ENCODE measurements around the gene FURIN. TPM values are rescaled to one million over a fixed set of nuclear protein-coding genes. Genes with fewer than 3 reads are reported as not detected.
"Not testable (repeated sequence)": the region's sequence is repeated elsewhere in the genome, so short reads cannot be mapped to it uniquely, and the experiment has no call there.

The FURIN gene
- total RNA-seq, 1 donor from 2014 or later: 51.6 TPM

DNA sequence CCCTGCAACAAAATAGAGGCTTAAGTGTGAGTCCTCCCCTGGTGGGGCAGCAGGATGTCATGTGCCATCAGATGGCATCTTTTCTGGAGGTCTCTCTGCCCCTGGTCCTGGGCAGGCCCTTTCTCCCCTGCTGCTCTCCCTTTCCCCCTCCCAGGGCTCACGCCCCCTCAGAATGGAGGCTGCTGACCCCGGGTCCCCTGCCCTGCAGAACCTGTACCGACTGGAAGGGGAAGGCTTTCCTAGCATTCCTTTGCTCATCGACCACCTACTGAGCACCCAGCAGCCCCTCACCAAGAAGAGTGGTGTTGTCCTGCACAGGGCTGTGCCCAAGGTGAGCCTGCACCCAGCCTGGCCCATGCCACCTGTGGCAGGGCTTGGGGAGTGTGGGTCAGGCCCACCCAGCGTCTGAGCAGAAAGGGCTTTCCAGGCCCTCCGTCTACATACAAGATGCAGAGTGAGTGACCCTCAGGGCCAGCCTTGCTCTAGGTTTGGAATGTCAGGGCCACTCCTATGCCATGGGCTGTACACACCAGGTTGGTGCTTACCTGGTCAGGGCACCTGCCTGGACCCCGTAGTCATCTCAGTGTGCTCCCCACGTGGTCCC, 23.1 kb downstream of the FURIN start:
- ATAC-seq: no peak
- intact Hi-C loops (cut with DNase I): no loop called here
- no peak for DNase-seq (ENCODE audit: low spot score)

DNA sequence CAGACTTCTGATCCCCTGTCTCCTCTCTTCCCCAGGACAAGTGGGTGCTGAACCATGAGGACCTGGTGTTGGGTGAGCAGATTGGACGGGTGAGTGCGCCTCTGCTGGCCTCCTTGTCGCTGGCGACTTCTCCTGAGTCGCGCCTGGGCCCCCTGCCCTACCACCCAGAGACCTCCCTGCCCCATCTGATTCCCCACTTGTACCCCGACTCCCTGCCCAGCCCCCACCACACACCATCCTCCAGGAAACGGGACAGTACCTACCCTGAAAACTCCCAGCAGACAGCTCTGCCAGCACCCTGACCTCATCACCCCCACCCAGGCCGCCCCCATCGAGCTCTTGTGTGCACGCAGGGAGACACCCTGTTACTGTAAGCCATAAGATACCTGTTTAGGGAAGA, 23.6 kb downstream of the FURIN start:
- ATAC-seq (no peak), DNase-seq (ENCODE audit: low spot score) (no peak)
- intact Hi-C loops (cut with DNase I): no loop called here

DNA sequence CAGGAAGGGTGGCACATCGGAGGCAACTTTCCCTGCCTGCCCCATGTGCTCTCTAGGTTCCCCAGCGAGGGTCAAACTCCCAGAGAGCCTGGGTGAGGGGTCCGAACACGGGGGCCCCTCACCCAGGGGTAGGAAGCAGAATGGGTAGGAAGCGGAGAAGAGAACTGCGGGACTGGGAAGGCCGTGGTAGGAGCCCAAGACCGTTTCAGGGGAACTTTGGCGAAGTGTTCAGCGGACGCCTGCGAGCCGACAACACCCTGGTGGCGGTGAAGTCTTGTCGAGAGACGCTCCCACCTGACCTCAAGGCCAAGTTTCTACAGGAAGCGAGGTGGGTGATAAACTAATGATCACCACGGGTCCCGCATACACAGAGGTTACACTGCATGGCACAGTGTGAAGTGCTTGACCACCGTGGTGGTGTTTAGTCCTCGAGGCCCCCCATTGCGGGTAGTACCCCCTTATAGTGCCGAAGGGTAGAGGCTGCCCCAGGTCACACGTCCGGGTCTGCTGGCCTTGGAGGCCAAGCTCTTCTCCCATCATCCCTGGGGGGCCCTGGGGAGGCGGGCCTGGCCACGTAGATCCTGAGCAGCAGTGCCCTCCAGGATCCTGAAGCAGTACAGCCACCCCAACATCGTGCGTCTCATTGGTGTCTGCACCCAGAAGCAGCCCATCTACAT, 24.2 kb downstream of the FURIN start:
- DNase-seq (ENCODE audit: low spot score): no peak
- no peak for ATAC-seq
- intact Hi-C loops (cut with DNase I): no loop called here

DNA sequence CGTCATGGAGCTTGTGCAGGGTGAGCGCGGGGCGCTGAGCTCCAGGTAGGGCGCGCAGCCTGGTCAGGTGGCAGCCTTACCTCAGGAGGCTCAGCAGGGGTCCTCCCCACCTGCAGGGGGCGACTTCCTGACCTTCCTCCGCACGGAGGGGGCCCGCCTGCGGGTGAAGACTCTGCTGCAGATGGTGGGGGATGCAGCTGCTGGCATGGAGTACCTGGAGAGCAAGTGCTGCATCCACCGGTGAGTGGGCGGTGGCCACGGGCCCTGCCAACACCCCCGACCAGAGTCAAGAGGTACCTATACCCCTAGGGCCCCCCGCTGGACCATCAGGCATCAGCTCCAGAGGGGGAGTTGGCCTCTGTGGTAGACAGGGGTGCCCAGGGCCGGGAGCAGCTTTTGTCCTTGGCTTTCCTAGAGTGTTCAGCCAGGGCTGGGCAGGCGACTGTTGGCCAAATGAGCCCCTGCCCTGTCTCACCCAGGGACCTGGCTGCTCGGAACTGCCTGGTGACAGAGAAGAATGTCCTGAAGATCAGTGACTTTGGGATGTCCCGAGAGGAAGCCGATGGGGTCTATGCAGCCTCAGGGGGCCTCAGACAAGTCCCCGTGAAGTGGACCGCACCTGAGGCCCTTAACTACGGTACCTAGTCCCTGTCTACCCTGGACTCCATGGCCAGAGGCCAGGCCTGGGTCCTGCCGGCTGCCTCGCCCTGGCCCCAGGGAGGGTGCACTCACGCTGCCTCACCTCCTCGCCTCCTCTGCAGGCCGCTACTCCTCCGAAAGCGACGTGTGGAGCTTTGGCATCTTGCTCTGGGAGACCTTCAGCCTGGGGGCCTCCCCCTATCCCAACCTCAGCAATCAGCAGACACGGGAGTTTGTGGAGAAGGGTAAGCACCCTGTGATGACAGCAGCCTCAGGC, 25.0 kb downstream of the FURIN start:
- DNase-seq (ENCODE audit: low spot score): no peak
- intact Hi-C loops (cut with DNase I): no loop called here
- ATAC-seq: no peak

DNA sequence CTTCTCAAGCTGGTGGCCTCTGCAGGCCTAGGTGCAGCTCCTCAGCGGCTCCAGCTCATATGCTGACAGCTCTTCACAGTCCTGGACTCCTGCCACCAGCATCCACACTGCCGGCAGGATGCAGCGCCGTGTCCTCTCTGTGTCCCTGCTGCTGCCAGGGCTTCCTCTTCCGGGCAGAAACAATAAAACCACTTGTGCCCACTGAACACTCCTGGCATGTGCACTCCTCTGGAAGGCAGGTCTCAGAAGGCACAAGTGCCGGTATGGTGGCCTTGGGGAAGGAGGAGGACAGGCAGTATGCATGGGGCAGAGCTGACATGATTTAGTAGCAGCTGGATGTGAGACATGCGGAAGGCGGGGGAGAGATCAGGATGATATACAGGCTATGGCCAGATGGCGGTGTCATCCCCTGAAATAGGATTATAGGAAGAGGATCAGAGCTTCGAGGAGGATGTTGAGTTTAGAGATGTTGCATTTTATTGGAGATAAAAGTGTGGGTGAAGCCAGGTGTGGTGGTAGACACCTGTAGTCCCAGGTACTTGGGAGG, 27.3 kb downstream of the FURIN start:
- intact Hi-C loops (cut with DNase I): no loop called here
- DNase-seq (ENCODE audit: low spot score): no peak
- ATAC-seq: no peak

DNA sequence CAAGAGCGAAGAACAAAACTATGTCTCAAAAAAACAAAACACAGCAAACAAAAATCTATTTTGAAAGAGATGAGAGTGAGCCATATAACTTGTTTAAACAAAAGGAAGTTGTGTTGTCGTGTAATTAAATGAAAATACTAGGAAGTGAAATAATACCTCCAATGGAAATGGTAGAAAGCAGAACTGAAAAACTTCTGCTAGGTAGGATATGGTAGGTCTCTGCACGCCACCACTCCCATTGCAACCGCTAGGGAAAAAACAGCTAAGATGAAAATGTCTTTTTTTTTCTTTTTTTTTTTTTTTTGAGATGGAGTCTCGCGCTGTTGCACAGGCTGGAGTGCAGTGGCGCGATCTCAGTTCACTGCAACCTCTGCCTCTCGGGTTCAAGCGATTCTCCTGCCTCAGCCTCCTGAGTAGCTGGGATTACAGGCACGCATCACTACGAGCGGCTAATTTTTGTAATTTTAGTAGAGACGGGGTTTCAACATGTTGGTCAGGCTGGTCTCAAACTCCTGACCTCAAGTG, 28.8 kb downstream of the FURIN start:
- intact Hi-C loops (cut with DNase I); ATAC-seq; DNase-seq (ENCODE audit: low spot score): not testable (repeated sequence)

DNA sequence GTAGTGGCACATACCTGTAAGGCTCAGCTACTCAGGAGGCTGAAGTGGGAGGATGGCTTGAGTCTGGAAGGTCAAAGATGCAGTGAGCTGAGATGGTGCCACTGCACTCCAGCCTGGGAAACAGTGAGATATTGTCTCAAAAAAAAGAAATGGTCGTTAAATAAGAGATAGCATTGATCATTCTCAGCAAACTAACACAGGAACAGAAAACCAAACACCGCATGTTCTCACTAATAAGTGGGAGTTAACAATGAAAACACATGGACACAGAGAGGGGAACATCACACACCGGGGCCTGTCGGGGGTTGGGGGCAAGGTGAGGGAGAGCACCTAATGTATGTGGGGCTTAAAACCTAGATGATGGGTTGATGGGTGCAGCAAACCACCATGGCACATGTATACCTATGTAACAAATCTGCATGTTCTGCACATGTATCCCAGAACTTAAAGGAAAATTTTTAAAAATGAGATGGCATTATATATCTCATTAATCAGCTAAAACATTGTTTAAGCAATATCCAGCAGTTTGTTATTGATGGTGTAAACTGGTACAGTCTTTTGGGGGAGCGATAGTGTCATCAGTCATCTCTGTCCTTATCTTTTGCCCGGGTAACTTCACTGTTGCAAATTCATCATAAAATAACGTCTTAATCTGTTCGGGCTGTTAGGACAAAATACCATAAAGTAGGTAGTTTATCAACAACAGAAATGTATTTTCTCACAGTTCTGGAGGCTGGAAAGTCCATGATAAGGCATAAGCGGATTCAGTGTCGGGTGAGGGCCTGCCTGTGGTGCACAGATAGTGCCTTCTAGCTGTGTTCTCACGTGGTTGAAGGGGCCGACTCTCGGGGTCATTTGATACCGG, 33.0 kb downstream of the FURIN start:
- ATAC-seq: peak; percentile 21
- no peak for DNase-seq (ENCODE audit: low spot score)
- intact Hi-C loops (cut with DNase I): loop anchor here (2.0 kb wide), 1 partner anchor 33 kb away; the partner anchor contains the start of gene UNC45A

DNA sequence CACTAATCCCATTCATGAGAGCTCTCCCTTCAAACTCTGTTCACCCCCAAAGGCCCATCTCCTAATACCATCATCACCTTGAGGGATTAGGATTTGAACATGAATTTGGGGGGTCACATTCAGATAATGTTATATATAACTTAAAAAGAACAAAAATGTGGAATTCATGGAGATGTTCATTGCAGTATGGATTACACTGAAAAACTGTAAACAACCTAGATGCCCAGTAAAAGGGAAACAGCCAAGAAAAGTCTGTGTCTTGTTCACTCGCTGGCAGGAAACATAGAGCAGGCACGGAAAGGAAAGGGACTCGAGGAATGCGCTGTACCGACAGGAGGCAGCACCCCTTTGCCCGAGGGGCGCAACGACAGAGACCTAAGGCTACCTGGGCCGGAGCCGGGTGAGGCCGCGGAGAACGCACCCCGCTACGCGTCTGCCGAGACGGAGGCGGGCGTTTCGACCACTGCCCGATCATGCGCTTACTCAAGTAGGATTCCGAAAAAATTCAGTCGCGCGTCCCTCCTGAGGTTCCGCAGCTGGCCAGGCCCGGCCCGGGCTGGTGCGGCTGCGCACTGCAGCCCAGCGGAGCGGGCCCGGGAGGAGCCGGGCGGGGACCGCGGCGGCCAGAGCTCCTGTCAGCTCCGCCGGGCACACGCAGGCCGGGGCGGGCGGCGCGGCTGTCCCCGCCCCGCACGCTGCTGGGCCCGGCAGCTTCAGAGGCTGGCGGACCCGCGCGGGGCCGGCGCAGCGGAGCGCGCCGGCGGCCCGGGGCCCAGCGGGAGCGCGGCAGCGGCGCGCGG, 33.9 kb downstream of the FURIN start:
- peak; percentile 85 for DNase-seq (ENCODE audit: low spot score)

DNA sequence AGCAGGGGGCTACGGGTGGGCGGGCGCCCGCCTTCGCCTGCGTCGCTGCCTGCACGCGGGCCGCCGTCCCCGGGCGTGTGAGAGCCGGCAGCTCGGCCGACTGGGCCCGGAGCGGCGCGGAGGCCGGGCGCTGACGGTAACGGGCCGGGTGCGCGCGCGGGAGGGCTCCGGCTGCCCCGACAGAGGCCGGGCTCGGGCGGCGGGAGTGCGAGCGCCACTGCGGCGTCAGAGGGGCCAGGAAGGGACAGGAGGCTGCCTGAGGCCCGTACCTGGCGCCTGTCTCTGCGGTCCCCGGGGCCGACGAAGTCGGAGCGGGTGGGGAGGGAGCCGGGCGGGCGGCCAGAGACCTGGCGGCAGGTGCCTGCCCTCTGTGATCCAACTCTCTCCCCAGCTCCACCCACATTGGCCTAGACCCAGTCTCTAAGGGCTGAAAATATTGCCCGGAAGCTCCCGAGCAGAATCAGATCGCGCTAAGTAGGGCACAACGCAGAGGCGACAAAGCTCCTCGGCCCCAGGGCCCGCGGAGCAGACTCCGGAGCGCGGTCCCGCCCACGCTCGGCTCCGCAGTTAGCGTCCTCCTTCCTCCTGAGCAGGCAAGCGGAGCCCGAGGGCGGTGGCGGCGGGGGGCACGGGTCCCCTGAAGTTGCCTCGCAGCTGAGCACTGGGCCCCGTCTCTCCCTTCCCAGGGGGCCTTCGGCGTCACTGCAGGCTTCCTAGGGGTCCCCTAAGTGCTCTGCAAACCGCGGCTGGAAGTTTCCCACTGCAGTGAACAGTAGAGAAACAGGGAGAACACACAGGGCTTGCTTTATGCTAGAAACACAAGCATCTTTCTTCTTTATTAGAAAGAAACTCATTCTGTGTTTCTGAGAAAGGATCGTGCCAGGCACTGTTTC, 34.7 kb downstream of the FURIN start, which contains the start of gene MAN2A2:
MAN2A2 (plus strand) TSS at position 463 of the 893 bp plus-strand sequence. CDS start 906 bp downstream, outside the sequence.
- peak; percentile 50 for ATAC-seq
- DNase-seq (ENCODE audit: low spot score): peak; percentile 83
- intact Hi-C loops (cut with DNase I): loop anchor here (2.0 kb wide), 1 partner anchor 32 kb away; the partner anchor contains the start of gene UNC45A

More for the DNA sequence above, 33.9 kb downstream of the FURIN start:
- intact Hi-C loops (cut with DNase I): loop anchor here (2.0 kb wide), 1 partner anchor 33 kb away; the partner anchor contains the start of gene UNC45A
- ATAC-seq: peak; percentile 92

DNA sequence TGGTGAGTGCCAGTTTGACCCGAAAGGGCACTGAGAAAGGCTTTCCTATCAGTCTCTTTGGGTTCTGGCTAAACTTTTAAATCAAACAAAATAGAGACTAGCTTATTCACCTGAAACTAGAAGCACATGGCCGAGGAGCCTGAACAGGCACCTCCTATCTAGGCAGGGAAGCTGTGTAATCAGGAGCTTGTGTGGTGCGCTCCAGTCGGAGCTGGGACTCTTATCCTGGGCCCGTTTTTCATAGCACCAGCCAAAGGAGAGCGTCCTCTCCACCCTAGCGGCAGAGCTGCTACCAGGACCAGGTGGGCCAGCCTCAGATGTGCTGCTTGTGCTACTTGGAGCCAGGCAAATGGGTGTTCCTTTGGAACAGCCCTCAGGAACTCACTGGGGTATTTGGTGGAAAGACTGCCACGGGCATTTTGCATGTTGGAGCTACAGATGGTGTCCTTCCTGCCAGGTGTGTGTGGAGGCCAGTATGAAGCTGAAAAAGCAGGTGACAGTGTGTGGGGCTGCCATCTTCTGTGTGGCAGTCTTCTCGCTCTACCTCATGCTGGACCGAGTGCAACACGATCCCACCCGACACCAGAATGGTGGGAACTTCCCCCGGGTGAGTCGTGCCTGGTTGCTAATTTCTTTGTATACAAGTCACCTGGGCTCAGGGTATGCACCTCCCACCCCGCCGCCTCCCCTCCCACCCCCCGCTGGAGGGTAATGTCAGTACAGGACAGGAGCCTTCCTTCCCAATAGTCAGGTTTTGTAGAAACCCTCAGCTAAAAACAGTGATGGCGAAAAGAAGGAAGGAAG, 35.5 kb downstream of the FURIN start:
- DNase-seq (ENCODE audit: low spot score) (peak; percentile 54), ATAC-seq (no peak)
- intact Hi-C loops (cut with DNase I): loop anchor here (2.0 kb wide), 1 partner anchor 31 kb away; the partner anchor contains the start of gene UNC45A

DNA sequence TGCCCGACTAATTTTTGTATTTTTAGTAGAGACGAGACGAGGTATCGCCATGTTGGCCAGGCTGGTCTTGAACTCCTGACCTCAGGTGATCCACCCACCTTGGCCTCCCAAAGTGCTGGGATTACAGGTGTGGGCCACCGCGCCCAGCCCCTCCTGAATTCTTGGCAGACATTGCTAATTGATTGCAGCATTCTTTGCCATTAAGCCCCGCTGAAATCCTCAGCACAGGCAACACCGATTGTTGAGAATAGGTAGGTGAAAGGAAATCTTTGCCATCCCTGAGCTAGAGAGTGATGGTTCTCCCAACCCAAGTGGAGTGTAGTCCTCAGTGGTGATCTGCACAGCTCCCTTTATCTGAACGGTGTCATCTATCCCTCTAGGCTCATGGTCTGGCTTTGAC, 36.4 kb downstream of the FURIN start:
- intact Hi-C loops (cut with DNase I): no loop called here
- DNase-seq (ENCODE audit: low spot score) (no peak), ATAC-seq (no peak)

DNA sequence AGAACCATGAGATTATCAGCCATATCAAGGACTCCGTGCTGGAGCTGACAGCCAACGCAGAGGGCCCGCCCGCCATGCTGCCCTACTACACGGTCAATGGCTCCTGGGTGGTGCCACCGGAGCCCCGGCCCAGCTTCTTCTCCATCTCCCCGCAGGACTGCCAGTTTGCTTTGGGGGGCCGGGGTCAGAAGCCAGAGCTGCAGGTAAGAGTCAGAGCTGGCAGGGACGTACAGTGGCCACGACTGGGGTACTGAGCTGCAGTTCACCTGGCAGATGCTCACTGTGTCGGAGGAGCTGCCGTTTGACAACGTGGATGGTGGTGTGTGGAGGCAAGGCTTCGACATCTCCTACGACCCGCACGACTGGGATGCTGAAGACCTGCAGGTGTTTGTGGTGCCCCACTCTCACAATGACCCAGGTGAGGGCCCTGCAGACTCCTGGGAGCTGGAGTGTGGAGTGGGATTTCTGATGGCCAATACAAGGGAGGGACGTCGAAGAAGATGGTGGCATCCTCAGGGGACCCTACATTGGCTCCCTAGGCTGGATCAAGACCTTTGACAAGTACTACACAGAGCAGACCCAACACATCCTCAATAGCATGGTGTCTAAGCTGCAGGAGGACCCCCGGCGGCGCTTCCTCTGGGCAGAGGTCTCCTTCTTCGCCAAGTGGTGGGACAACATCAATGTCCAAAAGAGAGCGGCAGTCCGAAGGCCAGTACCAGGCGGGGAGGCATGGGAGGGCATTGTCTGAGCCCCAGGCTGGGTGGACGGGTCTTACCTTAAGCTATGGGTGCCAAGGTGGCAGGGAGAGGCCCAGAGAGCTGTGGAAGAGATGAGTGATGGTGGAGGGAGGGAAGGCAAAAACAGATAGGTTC, 37.2 kb downstream of the FURIN start:
- no peak for ATAC-seq
- no peak for DNase-seq (ENCODE audit: low spot score)
- intact Hi-C loops (cut with DNase I): no loop called here

DNA sequence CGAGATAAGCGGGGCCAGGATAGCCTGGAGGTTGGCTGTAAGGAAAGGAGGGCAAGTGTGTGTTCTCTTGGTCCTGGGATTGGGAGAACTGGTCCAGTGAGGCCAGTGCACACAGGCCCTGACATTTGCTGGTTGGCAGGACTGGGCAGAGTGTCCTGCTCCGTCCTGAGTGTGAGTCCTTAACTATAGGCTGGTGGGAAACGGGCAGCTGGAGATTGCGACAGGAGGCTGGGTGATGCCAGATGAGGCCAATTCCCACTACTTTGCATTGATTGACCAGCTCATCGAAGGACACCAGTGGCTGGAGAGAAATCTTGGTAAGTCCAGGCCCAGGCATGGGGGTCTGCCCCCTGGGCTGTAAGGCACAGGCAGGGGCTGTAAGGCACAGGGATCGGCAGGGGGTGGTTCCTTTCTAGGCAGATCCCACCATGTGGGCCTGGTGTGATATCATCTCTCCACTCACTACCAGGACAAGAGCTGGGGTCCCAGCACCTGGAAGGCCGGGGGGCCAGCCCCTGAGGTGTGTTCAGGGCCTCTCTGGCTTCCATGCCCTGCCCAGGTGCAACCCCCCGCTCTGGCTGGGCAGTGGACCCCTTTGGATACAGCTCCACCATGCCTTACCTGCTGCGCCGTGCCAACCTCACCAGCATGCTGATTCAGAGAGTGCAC, 37.9 kb downstream of the FURIN start:
- intact Hi-C loops (cut with DNase I): no loop called here
- no peak for DNase-seq (ENCODE audit: low spot score)
- ATAC-seq: no peak

DNA sequence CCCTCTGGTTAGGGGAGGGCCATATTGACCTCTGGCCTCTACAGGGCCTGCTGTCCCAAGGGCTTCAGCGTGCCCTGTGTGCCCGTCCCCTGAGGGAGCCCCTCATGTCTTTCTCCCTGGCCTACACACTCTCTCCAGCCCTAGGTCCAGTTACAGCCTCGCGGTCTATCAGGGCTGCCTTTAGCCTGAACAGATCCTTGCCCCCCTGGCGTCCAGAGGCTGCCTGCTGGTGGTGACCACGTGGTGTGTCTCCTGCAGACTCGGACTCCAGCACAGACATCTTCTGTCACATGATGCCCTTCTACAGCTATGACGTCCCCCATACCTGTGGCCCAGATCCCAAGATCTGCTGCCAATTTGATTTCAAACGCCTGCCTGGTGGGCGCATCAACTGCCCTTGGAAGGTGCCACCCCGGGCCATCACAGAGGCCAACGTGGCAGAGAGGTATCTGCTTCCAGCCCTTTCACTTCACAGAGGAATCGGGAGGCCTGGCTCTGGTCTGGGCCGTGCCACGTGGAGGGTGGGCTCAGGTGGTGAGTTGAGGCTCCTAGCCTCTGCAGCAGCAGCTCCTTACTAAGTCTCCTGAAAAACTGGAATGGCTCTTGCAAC, 38.8 kb downstream of the FURIN start:
- intact Hi-C loops (cut with DNase I): no loop called here
- no peak for DNase-seq (ENCODE audit: low spot score)
- peak; percentile 2 for ATAC-seq
